HCT116 (cell line): ENCODE measurements around the gene STMND1. TPM values are rescaled to one million over a fixed set of nuclear protein-coding genes. Genes with fewer than 3 reads are reported as not detected.

Experiments used
- ATAC-seq: fragments of 200-7000 bp; cut with Tn5 transposase; 2 replicates; pipeline ENCODE4 v1.9.1; 2020; ENCODE audit warnings: mild to moderate bottlenecking, moderate library complexity
- BruUV-seq: library from RNA; stranded (reverse); fragments of 400-500 nt; replicated peaks from 2 replicates; lab custom pipeline; 2021; lab: Mats Ljungman, UMichigan
- CTCF ChIA-PET: fragments of 300-600 bp; sonication (Branson Sonifier 250); formaldehyde crosslinking; loops from one replicate; lab custom pipeline; 2021; ENCODE audit warnings: antibody characterized with exemption; lab: Charles Lee
- POLR2A ChIA-PET: fragments of 300-600, 350-600 bp; sonication (Branson Sonifier 250); formaldehyde crosslinking; loops from one replicate; lab custom pipeline; 2021; ENCODE audit warnings: antibody characterized with exemption; lab: Charles Lee
- RAD21 ChIA-PET, 2 experiments: fragments of 300-600 bp; sonication (Branson Sonifier 250); formaldehyde crosslinking; loops; one replicate each; lab custom pipeline; 2023; ENCODE audit warnings: low total read pairs in 2 of 2; ENCODE audit not compliant: uncharacterized antibody in 2 of 2, unreplicated experiment in 2 of 2, low non-redundant PET in 1 of 2; lab: Charles Lee
- DNase-seq: peaks from one replicate; pipeline ENCODE4 v3.0.0-alpha.2; 2010; ENCODE audit warnings: low read depth, low spot score
- H2AFZ ChIP-seq: fragments of 200-600 bp; shearing (Covaris generic), sonication (generic); 2 replicates; pipeline ENCODE4 v1.6.1; 2017; ENCODE audit warnings: low read depth, mixed run types, mixed read lengths, antibody characterized with exemption, low read length; ENCODE audit not compliant: poor library complexity, severe bottlenecking
- H3K27ac ChIP-seq: 2 replicates; pipeline ENCODE4 v1.5.1; 2012; ENCODE audit warnings: low read depth, low read length
- H3K27me3 ChIP-seq: fragments of 200-600 bp; sonication (generic); 2 replicates; pipeline ENCODE4 v1.6.1; 2016; ENCODE audit warnings: mixed run types, low read length, mixed read lengths; ENCODE audit not compliant: insufficient read depth
- H3K36me3 ChIP-seq, 2 experiments: fragments of 200-500 bp in 1 of 2; fragments of 200-600 bp in 1 of 2; sonication (Bioruptor generic) in 1 of 2; sonication (generic) in 1 of 2; 2 replicates each; pipeline versions ENCODE4 v1.5.1 to v1.6.1; 2014 to 2016; ENCODE audit warnings: low read length in 2 of 2, inconsistent platforms in 1 of 2, mixed read lengths in 1 of 2, mixed run types in 1 of 2; ENCODE audit not compliant: insufficient read depth in 2 of 2, control insufficient read depth in 1 of 2
- H3K4me1 ChIP-seq, 2 experiments: fragments of 200-600 bp in 1 of 2; sonication (generic) in 1 of 2; 2 replicates each; pipeline versions ENCODE4 v1.5.1 to v1.6.1; 2012 to 2017; ENCODE audit warnings: low read length in 2 of 2, inconsistent platforms in 1 of 2, mild to moderate bottlenecking in 1 of 2, mixed read lengths in 1 of 2, mixed run types in 1 of 2, moderate library complexity in 1 of 2; ENCODE audit not compliant: insufficient read depth in 2 of 2, control insufficient read depth in 1 of 2
- H3K4me2 ChIP-seq: fragments of 200-600 bp; sonication (generic); 2 replicates; pipeline ENCODE4 v1.6.1; 2017; ENCODE audit warnings: mixed run types, low read length, mixed read lengths
- H3K4me3 ChIP-seq, 2 experiments: fragments of 200-600 bp in 1 of 2; sonication (generic) in 1 of 2; replicated peaks in 1 of 2; 2 replicates each; pipeline ENCODE4 v1.5.1; 2011 to 2016; ENCODE audit warnings: low read length in 2 of 2, control low read depth in 1 of 2, low read depth in 1 of 2, mild to moderate bottlenecking in 1 of 2, mixed read lengths in 1 of 2, mixed run types in 1 of 2
- H3K79me2 ChIP-seq: fragments of 200-600 bp; sonication (generic); 2 replicates; pipeline ENCODE4 v1.6.1; 2017; ENCODE audit warnings: mild to moderate bottlenecking, mixed run types, low read length, moderate library complexity, mixed read lengths; ENCODE audit not compliant: insufficient read depth
- H3K9ac ChIP-seq: fragments of 200-600 bp; sonication (generic); 2 replicates; pipeline ENCODE4 v1.6.1; 2016; ENCODE audit warnings: low read length, mixed read lengths
- H3K9me2 ChIP-seq: fragments of 200-600 bp; sonication (generic), shearing (Covaris generic); 2 replicates; pipeline ENCODE4 v1.6.1; 2017; ENCODE audit warnings: mixed run types, mild to moderate bottlenecking, moderate library complexity; ENCODE audit not compliant: insufficient read depth
- H3K9me3 ChIP-seq, 2 experiments: fragments of 200-500 bp in 1 of 2; fragments of 200-600 bp in 1 of 2; sonication (Bioruptor generic) in 1 of 2; sonication (generic) in 1 of 2; 2 replicates each; pipeline ENCODE4 v1.6.1; 2014 to 2017; ENCODE audit warnings: low read length in 2 of 2, mixed read lengths in 2 of 2, inconsistent platforms in 1 of 2, low read depth in 1 of 2, mild to moderate bottlenecking in 1 of 2, mixed run types in 1 of 2, moderate library complexity in 1 of 2; ENCODE audit not compliant: control insufficient read depth in 1 of 2, insufficient read depth in 1 of 2
- H4K20me1 ChIP-seq: fragments of 200-600 bp; sonication (generic), shearing (Covaris generic); 2 replicates; pipeline ENCODE4 v1.6.1; 2017; ENCODE audit warnings: mixed run types, mild to moderate bottlenecking, moderate library complexity; ENCODE audit not compliant: insufficient read depth
- CBX3 ChIP-seq: IDR thresholded peaks from 2 replicates; pipeline ENCODE4 v1.6.1; 2012; ENCODE audit warnings: low read depth
- CEBPB ChIP-seq: IDR thresholded peaks from 2 replicates; pipeline ENCODE4 v1.6.1; 2012; ENCODE audit warnings: low read depth
- EGR1 ChIP-seq: IDR thresholded peaks from 2 replicates; pipeline ENCODE4 v1.6.1; 2012; ENCODE audit warnings: low read depth
- EZH2 ChIP-seq: fragments of 200-600 bp; sonication (generic); IDR thresholded peaks from 2 replicates; pipeline ENCODE4 v1.6.1; 2017; ENCODE audit warnings: antibody characterized with exemption, mixed run types
- EZH2phosphoT487 ChIP-seq: fragments of 200-600 bp; IDR thresholded peaks from 2 replicates; pipeline ENCODE4 v1.6.1; 2018; ENCODE audit warnings: antibody characterized with exemption, borderline replicate concordance
- JUND ChIP-seq: IDR thresholded peaks from 2 replicates; pipeline ENCODE4 v1.6.1; 2012
- POLR2A ChIP-seq: IDR thresholded peaks from 2 replicates; pipeline ENCODE4 v1.7.0; 2011; ENCODE audit warnings: borderline replicate concordance; ENCODE audit not compliant: insufficient read depth, insufficient read length; ENCODE audit errors: extremely low read depth
- RAD21 ChIP-seq: IDR thresholded peaks from 2 replicates; pipeline ENCODE4 v1.6.1; 2012; ENCODE audit warnings: low read depth, mild to moderate bottlenecking
- SP1 ChIP-seq: IDR thresholded peaks from 2 replicates; pipeline ENCODE4 v1.6.1; 2012; ENCODE audit warnings: low read depth
- SRF ChIP-seq: IDR thresholded peaks from 2 replicates; pipeline ENCODE4 v1.6.1; 2012; ENCODE audit warnings: low read depth
- TCF7L2 ChIP-seq: IDR thresholded peaks from 2 replicates; pipeline ENCODE4 v1.7.0; 2011; ENCODE audit warnings: borderline replicate concordance, inconsistent platforms; ENCODE audit not compliant: insufficient read depth, insufficient read length; ENCODE audit errors: extremely low read depth
- YY1 ChIP-seq: IDR thresholded peaks from 2 replicates; pipeline ENCODE4 v1.6.1; 2011; ENCODE audit warnings: low read length, low read depth, moderate library complexity, mild to moderate bottlenecking; ENCODE audit not compliant: insufficient replicate concordance; ENCODE audit errors: extremely low read depth
- ZFX ChIP-seq: fragments of 450-650 bp; IDR thresholded peaks from 2 replicates; pipeline ENCODE4 v1.6.1; 2017
- ZNF274 ChIP-seq: fragments of 200-500 bp; sonication (Bioruptor generic); IDR thresholded peaks from 2 replicates; pipeline ENCODE4 v1.6.1; 2014; ENCODE audit warnings: mild to moderate bottlenecking, low read depth, low read length, inconsistent platforms
- intact Hi-C: fragments of 100-400 bp; cut with micrococcal nuclease; formaldehyde crosslinking; loops from 2 replicates; pipeline ENCODE4 v1.10.0; 2022
- total RNA-seq: library from RNA; stranded (reverse); gene quantifications from one replicate; pipeline ENCODE4 v1.2.1, GENCODE V29; 2021; ENCODE audit not compliant: unreplicated experiment
- TF ChIP-seq, protein P1 (sequence below): IDR thresholded peaks from 2 replicates; pipeline ENCODE4 v1.6.1; 2011; ENCODE audit warnings: mild to moderate bottlenecking, low read length, moderate library complexity; ENCODE audit not compliant: insufficient replicate concordance; ENCODE audit errors: extremely low read depth
- TF ChIP-seq, protein P2 (sequence below), 3 experiments: fragments of 200-600 bp in 1 of 3; sonication (generic) in 1 of 3; IDR thresholded peaks in 2 of 3; conservative IDR thresholded peaks in 1 of 3; 2 replicates each; pipeline ENCODE4 v1.5.1; 2012 to 2017; ENCODE audit warnings: low read depth in 2 of 3, low read length in 2 of 3, antibody characterized with exemption in 1 of 3, borderline replicate concordance in 1 of 3, control low read depth in 1 of 3, mild to moderate bottlenecking in 1 of 3, mixed read lengths in 1 of 3, mixed run types in 1 of 3, moderate library complexity in 1 of 3; ENCODE audit not compliant: insufficient read depth in 1 of 3
- TF ChIP-seq, protein P3 (sequence below): IDR thresholded peaks from 2 replicates; pipeline ENCODE4 v1.6.1; 2012
- TF ChIP-seq, protein P4 (sequence below): IDR thresholded peaks from 2 replicates; pipeline ENCODE4 v1.6.1; 2012
- TF ChIP-seq, protein P5 (sequence below): IDR thresholded peaks from 2 replicates; pipeline ENCODE4 v1.6.1; 2012; ENCODE audit warnings: low read depth

STMND1 gene
- total RNA-seq, 1 experiment from 2014 or later: not detected

DNA sequence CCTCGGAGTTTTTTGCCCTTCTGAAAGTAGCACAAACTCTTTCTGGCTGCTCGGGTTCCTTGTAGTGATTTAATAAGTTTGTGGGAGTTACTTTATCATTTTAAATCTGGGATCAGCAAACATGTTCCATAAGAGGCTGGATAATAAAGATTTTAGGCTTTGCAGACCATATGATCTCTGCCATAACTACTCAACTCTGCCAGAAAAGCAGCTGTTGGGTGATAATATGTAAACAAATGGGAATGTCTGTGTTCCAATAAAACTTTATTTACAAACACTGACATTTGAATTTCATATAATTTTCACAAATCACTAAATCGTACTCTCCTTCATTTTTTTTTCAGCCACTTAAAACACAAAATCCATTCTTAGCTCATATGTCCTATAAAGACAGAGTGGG lies 3.9 kb upstream of the STMND1 start:
- Histone ChIP-seq H3K36me3 (no peaks in the 10 kb centered on the region), H3K4me2 (no peak overlapping the region), H3K4me3 (no peak overlapping the region), H3K9ac (no peak overlapping the region), H3K27ac (no peak overlapping the region), H3K9me3 (no peaks in the 10 kb centered on the region), H3K27me3 (no peaks in the 10 kb centered on the region), H3K9me2 (no peaks in the 10 kb centered on the region), H4K20me1 (no peaks in the 10 kb centered on the region), H2AFZ (no peak overlapping the region), H3K79me2 (no peaks in the 10 kb centered on the region), H3K4me1 (peaks cover 0 to 2% of the 10 kb centered on the region in 2 experiments; a peak in 1 of 4 replicates)
- RAD21 ChIA-PET: no interaction called here
- POLR2A ChIA-PET: no interaction called here
- CTCF ChIA-PET: interaction anchor here (0.8 kb wide), 1 partner anchor 9 kb away, joined by 3 read pairs; no protein-coding TSS in a partner anchor
- no peak for ATAC-seq
- TF ChIP-seq SP1 (no peak), SRF (no peak), EZH2 (no peak), EGR1 (no peak), EZH2phosphoT487 (no peak), TCF7L2 (no peak), RAD21 (no peak), YY1 (no peak), CBX3 (no peak), CEBPB (no peak), POLR2A (no peak), ZNF274 (no peak), JUND (no peak), ZFX (no peak)
- TF ChIP-seq, protein P1, sequence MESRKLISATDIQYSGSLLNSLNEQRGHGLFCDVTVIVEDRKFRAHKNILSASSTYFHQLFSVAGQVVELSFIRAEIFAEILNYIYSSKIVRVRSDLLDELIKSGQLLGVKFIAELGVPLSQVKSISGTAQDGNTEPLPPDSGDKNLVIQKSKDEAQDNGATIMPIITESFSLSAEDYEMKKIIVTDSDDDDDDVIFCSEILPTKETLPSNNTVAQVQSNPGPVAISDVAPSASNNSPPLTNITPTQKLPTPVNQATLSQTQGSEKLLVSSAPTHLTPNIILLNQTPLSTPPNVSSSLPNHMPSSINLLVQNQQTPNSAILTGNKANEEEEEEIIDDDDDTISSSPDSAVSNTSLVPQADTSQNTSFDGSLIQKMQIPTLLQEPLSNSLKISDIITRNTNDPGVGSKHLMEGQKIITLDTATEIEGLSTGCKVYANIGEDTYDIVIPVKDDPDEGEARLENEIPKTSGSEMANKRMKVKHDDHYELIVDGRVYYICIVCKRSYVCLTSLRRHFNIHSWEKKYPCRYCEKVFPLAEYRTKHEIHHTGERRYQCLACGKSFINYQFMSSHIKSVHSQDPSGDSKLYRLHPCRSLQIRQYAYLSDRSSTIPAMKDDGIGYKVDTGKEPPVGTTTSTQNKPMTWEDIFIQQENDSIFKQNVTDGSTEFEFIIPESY: no peak
- TF ChIP-seq, protein P2, sequence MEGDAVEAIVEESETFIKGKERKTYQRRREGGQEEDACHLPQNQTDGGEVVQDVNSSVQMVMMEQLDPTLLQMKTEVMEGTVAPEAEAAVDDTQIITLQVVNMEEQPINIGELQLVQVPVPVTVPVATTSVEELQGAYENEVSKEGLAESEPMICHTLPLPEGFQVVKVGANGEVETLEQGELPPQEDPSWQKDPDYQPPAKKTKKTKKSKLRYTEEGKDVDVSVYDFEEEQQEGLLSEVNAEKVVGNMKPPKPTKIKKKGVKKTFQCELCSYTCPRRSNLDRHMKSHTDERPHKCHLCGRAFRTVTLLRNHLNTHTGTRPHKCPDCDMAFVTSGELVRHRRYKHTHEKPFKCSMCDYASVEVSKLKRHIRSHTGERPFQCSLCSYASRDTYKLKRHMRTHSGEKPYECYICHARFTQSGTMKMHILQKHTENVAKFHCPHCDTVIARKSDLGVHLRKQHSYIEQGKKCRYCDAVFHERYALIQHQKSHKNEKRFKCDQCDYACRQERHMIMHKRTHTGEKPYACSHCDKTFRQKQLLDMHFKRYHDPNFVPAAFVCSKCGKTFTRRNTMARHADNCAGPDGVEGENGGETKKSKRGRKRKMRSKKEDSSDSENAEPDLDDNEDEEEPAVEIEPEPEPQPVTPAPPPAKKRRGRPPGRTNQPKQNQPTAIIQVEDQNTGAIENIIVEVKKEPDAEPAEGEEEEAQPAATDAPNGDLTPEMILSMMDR (IDR thresholded peaks at IDR 0.05 in 2 of 3, conservative IDR thresholded peaks at IDR 0.05 in 1 of 3; ENCODE audit: borderline replicate concordance in 1 of 3, insufficient read depth in 1 of 3, low read depth in 2 of 3, low read length in 2 of 3): no peak
- TF ChIP-seq, protein P3, sequence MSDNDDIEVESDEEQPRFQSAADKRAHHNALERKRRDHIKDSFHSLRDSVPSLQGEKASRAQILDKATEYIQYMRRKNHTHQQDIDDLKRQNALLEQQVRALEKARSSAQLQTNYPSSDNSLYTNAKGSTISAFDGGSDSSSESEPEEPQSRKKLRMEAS: no peak
- TF ChIP-seq, protein P4, sequence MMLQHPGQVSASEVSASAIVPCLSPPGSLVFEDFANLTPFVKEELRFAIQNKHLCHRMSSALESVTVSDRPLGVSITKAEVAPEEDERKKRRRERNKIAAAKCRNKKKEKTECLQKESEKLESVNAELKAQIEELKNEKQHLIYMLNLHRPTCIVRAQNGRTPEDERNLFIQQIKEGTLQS: no peak
- TF ChIP-seq, protein P5, sequence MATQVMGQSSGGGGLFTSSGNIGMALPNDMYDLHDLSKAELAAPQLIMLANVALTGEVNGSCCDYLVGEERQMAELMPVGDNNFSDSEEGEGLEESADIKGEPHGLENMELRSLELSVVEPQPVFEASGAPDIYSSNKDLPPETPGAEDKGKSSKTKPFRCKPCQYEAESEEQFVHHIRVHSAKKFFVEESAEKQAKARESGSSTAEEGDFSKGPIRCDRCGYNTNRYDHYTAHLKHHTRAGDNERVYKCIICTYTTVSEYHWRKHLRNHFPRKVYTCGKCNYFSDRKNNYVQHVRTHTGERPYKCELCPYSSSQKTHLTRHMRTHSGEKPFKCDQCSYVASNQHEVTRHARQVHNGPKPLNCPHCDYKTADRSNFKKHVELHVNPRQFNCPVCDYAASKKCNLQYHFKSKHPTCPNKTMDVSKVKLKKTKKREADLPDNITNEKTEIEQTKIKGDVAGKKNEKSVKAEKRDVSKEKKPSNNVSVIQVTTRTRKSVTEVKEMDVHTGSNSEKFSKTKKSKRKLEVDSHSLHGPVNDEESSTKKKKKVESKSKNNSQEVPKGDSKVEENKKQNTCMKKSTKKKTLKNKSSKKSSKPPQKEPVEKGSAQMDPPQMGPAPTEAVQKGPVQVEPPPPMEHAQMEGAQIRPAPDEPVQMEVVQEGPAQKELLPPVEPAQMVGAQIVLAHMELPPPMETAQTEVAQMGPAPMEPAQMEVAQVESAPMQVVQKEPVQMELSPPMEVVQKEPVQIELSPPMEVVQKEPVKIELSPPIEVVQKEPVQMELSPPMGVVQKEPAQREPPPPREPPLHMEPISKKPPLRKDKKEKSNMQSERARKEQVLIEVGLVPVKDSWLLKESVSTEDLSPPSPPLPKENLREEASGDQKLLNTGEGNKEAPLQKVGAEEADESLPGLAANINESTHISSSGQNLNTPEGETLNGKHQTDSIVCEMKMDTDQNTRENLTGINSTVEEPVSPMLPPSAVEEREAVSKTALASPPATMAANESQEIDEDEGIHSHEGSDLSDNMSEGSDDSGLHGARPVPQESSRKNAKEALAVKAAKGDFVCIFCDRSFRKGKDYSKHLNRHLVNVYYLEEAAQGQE: no peak
- intact Hi-C loops: no loop called here
- BruUV-seq: no TSS peak
- DNase-seq: no peak
